GM12891 (cell line): Measurements from ENCODE around the gene NFATC1.

ENCODE experiments used
- POLR2A ChIP-seq: IDR thresholded peaks from 2 replicates; pipeline ENCODE4 v1.6.1; 2011; ENCODE audit warnings: low read depth, low read length, control low read depth
- POLR2AphosphoS5 ChIP-seq: IDR thresholded peaks from 2 replicates; pipeline ENCODE4 v1.6.1; 2011; ENCODE audit warnings: low read depth, low read length, control low read depth
- TAF1 ChIP-seq: IDR thresholded peaks from 2 replicates; pipeline ENCODE4 v1.6.1; 2011; ENCODE audit warnings: low read depth, low read length, control low read depth

DNA sequence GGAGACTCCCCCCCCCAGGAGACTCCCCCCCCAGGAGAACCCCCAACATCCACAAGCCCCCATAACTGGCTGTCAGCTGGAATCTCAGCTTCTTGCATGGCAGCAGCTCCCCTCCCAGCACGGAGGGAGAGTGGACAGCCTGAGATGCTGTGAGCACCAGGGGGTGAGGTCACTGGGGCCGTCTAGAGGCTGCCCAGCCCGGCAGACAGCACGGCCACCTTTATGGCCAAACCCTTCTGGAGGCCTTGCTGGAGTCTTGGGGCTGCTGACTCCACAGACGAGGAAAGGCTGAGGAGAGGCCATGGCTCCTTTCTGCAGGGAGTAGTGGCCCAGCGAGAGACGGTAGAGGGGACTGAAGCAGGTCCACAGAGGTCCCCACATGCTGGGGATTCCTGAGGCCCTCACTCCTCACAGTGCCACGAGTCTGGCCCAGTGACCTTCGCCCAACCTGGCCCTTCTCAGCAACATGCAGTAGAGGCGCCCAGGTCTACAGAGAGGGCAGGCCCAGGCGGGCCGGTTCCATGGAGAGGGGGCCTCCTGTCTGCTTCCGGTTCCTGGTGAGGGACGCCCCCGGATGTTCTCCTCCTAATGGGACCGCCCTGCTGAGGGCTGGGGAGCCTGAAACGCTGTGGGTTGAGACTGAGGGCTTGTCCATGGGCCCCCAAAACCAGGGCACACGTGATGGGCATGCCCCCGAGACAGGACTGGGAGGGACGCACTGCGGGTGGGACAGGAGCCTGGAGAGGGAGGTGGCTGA lies 161.3 kb downstream of the NFATC1 start:
- no peak for TF ChIP-seq POLR2A
- no peak for TF ChIP-seq POLR2AphosphoS5
- no peak for TF ChIP-seq TAF1
